ENCODE data around the gene TAS2R43.

Gene TAS2R43

DNA sequence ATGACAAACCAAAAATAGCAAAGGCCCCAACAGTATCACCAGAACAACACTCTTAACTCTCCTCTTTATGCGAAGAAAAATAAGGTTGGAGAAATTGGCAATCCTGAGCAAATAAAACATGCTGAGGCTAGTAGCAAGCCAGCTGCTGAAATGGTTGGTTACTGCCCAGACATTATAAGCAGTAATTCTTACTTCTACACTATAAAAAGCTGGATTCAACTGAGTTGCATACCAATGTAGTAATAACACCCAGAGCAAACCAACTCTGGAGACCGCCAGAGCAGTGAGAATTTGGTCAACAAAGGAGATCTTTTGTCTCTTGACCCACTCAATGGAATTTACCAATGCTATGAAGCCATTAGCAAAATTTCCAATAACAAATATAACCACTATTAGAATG lies 41.7 kb upstream of the TAS2R43 start (continued):
- TF ChIP-seq, protein P1, sequence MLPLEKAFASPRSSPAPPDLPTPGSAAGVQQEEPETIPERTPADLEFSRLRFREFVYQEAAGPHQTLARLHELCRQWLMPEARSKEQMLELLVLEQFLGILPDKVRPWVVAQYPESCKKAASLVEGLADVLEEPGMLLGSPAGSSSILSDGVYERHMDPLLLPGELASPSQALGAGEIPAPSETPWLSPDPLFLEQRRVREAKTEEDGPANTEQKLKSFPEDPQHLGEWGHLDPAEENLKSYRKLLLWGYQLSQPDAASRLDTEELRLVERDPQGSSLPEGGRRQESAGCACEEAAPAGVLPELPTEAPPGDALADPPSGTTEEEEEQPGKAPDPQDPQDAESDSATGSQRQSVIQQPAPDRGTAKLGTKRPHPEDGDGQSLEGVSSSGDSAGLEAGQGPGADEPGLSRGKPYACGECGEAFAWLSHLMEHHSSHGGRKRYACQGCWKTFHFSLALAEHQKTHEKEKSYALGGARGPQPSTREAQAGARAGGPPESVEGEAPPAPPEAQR (tag by site-specific recombination; IDR thresholded peaks at IDR 0.05): no peak
- no peak for TF ChIP-seq ZNF132 (tag by site-specific recombination; IDR thresholded peaks at IDR 0.05; ENCODE audit: borderline replicate concordance)
- no peak for TF ChIP-seq ZNF670 (tag by site-specific recombination; IDR thresholded peaks at IDR 0.05; ENCODE audit: low read depth)
- TF ChIP-seq ZNF202 (tag by site-specific recombination; IDR thresholded peaks at IDR 0.05; ENCODE audit: borderline replicate concordance): no peak
- TF ChIP-seq ZNF239 (tag by site-specific recombination; IDR thresholded peaks at IDR 0.05): no peak
- no peak for TF ChIP-seq ZNF629 (tag by site-specific recombination; IDR thresholded peaks at IDR 0.05)
- TF ChIP-seq, protein P2, sequence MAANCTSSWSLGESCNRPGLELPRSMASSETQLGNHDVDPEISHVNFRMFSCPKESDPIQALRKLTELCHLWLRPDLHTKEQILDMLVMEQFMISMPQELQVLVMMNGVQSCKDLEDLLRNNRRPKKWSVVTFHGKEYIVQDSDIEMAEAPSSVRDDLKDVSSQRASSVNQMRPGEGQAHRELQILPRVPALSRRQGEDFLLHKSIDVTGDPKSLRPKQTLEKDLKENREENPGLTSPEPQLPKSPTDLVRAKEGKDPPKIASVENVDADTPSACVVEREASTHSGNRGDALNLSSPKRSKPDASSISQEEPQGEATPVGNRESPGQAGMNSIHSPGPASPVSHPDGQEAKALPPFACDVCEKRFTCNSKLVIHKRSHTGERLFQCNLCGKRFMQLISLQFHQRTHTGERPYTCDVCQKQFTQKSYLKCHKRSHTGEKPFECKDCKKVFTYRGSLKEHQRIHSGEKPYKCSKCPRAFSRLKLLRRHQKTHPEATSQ (tag by site-specific recombination; IDR thresholded peaks at IDR 0.05): no peak

DNA sequence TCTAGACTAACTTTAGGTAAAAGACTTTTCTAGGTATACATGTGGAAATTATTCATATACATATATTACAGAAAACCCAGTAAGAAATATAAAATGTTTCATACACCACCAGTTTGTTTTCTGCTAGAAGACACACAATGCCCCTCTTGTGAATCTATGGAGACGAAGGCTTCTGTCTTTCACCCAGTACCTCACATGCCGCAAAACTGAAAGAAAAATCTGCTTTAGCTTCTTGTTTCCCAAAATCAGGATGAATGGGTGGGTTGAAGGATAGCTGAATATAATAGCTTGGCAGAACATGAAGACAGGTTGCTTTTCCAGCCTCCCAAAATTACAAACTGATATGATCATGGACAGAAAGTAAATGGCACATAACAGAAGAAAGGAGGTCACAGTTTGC lies 41.0 kb upstream of the TAS2R43 start:
- POLR2A ChIA-PET: no interaction called here
- H3K9me3 ChIP-seq (ENCODE audit: control insufficient read depth, insufficient read depth, low read depth, low read length): no peaks in the 10 kb centered on the region
- no peak overlapping the region for H3K27ac ChIP-seq (ENCODE audit: extremely low read depth, low read depth, low read length)
- peaks cover 2% of the 10 kb centered on the region; the same call in 1 of the 2 replicates for H3K4me1 ChIP-seq (ENCODE audit: control insufficient read depth, insufficient read depth, low read length)
- CTCF ChIA-PET: no interaction called here
- no peak for TF ChIP-seq YY1 (tag by site-specific recombination; IDR thresholded peaks at IDR 0.05)
- TF ChIP-seq ZNF239 (tag by site-specific recombination; IDR thresholded peaks at IDR 0.05): no peak
- TF ChIP-seq PRDM1 (tag by site-specific recombination; IDR thresholded peaks at IDR 0.05): no peak
- no peak for TF ChIP-seq ZNF433 (tag by site-specific recombination; IDR thresholded peaks at IDR 0.05; ENCODE audit: low read depth)
- TF ChIP-seq ZNF560 (tag by site-specific recombination; IDR thresholded peaks at IDR 0.05; ENCODE audit: borderline replicate concordance): no peak
- TF ChIP-seq, protein P3, sequence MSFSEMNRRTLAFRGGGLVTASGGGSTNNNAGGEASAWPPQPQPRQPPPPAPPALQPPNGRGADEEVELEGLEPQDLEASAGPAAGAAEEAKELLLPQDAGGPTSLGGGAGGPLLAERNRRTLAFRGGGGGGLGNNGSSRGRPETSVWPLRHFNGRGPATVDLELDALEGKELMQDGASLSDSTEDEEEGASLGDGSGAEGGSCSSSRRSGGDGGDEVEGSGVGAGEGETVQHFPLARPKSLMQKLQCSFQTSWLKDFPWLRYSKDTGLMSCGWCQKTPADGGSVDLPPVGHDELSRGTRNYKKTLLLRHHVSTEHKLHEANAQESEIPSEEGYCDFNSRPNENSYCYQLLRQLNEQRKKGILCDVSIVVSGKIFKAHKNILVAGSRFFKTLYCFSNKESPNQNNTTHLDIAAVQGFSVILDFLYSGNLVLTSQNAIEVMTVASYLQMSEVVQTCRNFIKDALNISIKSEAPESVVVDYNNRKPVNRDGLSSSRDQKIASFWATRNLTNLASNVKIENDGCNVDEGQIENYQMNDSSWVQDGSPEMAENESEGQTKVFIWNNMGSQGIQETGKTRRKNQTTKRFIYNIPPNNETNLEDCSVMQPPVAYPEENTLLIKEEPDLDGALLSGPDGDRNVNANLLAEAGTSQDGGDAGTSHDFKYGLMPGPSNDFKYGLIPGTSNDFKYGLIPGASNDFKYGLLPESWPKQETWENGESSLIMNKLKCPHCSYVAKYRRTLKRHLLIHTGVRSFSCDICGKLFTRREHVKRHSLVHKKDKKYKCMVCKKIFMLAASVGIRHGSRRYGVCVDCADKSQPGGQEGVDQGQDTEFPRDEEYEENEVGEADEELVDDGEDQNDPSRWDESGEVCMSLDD (tag by site-specific recombination; IDR thresholded peaks at IDR 0.05): no peak
- no peak for TF ChIP-seq ZIC2 (tag by site-specific recombination; IDR thresholded peaks at IDR 0.05)
- no peak for TF ChIP-seq ZNF747 (tag by site-specific recombination; IDR thresholded peaks at IDR 0.05)
- no peak overlapping the region for H3K4me3 ChIP-seq (ENCODE audit: low read depth, low read length)
- no peaks in the 10 kb centered on the region for H3K36me3 ChIP-seq (ENCODE audit: control insufficient read depth in 2 of 2, insufficient read depth in 1 of 2, low read length in 2 of 2)

DNA sequence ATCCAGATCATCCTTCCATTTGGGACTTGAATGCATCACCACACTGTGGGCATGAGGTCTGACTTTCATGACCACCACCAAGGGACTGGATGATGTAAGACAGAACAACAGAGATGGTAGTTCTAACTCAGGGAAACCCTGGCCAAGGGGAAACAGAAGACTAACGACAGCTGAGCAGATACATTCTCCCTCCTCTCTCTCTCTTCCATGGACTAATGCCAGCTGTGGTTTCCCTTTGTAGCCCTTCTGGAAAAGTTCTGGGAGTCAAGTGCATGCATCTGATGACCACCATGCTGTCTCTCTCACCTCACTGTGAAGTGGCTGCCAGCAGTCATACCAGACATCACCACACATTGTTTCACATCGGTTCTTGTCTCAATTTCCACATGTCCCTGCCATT lies 38.9 kb upstream of the TAS2R43 start:
- no peak overlapping the region for H3K4me3 ChIP-seq (ENCODE audit: low read depth, low read length)
- ChIA-PET POLR2A (no interaction called here), CTCF (no interaction called here)
- peaks cover 2% of the 10 kb centered on the region; the same call in 1 of the 2 replicates for H3K4me1 ChIP-seq (ENCODE audit: control insufficient read depth, insufficient read depth, low read length)
- H3K27ac ChIP-seq (ENCODE audit: extremely low read depth, low read depth, low read length): no peak overlapping the region
- no peaks in the 10 kb centered on the region for H3K36me3 ChIP-seq (ENCODE audit: control insufficient read depth in 2 of 2, insufficient read depth in 1 of 2, low read length in 2 of 2)
- no peaks in the 10 kb centered on the region for H3K9me3 ChIP-seq (ENCODE audit: control insufficient read depth, insufficient read depth, low read depth, low read length)
- no peak for TF ChIP-seq ZNF335 (tag by site-specific recombination; conservative IDR thresholded peaks at IDR 0.05)
- TF ChIP-seq ZNF112 (tag by site-specific recombination; IDR thresholded peaks at IDR 0.05): no peak
- no peak for TF ChIP-seq MYNN (tag by site-specific recombination; IDR thresholded peaks at IDR 0.05; ENCODE audit: borderline replicate concordance)
- TF ChIP-seq ZNF324 (tag by site-specific recombination; IDR thresholded peaks at IDR 0.05): no peak
- TF ChIP-seq, protein P4, sequence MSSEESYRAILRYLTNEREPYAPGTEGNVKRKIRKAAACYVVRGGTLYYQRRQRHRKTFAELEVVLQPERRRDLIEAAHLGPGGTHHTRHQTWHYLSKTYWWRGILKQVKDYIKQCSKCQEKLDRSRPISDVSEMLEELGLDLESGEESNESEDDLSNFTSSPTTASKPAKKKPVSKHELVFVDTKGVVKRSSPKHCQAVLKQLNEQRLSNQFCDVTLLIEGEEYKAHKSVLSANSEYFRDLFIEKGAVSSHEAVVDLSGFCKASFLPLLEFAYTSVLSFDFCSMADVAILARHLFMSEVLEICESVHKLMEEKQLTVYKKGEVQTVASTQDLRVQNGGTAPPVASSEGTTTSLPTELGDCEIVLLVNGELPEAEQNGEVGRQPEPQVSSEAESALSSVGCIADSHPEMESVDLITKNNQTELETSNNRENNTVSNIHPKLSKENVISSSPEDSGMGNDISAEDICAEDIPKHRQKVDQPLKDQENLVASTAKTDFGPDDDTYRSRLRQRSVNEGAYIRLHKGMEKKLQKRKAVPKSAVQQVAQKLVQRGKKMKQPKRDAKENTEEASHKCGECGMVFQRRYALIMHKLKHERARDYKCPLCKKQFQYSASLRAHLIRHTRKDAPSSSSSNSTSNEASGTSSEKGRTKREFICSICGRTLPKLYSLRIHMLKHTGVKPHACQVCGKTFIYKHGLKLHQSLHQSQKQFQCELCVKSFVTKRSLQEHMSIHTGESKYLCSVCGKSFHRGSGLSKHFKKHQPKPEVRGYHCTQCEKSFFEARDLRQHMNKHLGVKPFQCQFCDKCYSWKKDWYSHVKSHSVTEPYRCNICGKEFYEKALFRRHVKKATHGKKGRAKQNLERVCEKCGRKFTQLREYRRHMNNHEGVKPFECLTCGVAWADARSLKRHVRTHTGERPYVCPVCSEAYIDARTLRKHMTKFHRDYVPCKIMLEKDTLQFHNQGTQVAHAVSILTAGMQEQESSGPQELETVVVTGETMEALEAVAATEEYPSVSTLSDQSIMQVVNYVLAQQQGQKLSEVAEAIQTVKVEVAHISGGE (tag by site-specific recombination; conservative IDR thresholded peaks at IDR 0.05; ENCODE audit: low read depth): no peak
- TF ChIP-seq ZNF24 (tag by site-specific recombination; IDR thresholded peaks at IDR 0.05): no peak
- TF ChIP-seq ZNF626 (tag by site-specific recombination; IDR thresholded peaks at IDR 0.05): no peak
- no peak for TF ChIP-seq WT1 (tag by site-specific recombination; IDR thresholded peaks at IDR 0.05)
- no peak for TF ChIP-seq GFI1B (tag by site-specific recombination; IDR thresholded peaks at IDR 0.05)
- no peak for TF ChIP-seq GLIS2 (tag by site-specific recombination; IDR thresholded peaks at IDR 0.05)
- no peak for TF ChIP-seq KLF8 (tag by site-specific recombination; IDR thresholded peaks at IDR 0.05)
- no peak for TF ChIP-seq ZNF175 (tag by site-specific recombination; IDR thresholded peaks at IDR 0.05)
- TF ChIP-seq ZNF140 (tag by site-specific recombination; IDR thresholded peaks at IDR 0.05): no peak
- TF ChIP-seq OVOL3 (tag by site-specific recombination; IDR thresholded peaks at IDR 0.05): no peak

All from HEK293 (cell line).